Activated T-cell treated with anti-CD3 and anti-CD28 coated beads for 24 hours (primary cell): Measurements from ENCODE around the gene NUCB2.

Experiments used
- DNase-seq: peaks from one replicate; pipeline ENCODE4 v3.0.0-alpha.2; 2020; ENCODE audit warnings: low read depth

The NUCB2 gene

GRCh38 chr11:17268902-17269301, 7.6 kb upstream of the NUCB2 start:
- DNase-seq: no peak

- no peak for DNase-seq
Measured at GRCh38 chr11:17272801-17273200, 3.7 kb upstream of the NUCB2 start.

DNA sequence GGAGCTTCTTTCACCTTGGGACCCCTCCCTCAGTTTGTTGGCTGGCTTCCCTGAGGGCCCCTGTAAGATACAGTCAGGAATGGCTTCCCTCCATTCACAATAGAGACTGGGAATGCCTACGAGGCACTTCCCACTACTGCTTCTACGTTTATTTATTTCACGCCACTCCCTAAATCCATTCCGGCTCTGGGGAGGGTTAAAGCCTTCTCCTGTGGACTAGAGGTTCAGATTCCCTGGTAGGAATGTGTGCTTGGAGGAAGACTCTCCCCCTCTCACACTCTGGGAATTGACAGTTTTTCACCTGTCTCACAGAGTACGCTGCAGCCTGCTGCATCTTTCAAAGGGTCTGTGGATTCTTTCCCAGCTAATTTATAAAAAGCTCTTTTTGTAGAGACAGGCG, 3.3 kb upstream of the NUCB2 start:
- DNase-seq: no peak

DNA sequence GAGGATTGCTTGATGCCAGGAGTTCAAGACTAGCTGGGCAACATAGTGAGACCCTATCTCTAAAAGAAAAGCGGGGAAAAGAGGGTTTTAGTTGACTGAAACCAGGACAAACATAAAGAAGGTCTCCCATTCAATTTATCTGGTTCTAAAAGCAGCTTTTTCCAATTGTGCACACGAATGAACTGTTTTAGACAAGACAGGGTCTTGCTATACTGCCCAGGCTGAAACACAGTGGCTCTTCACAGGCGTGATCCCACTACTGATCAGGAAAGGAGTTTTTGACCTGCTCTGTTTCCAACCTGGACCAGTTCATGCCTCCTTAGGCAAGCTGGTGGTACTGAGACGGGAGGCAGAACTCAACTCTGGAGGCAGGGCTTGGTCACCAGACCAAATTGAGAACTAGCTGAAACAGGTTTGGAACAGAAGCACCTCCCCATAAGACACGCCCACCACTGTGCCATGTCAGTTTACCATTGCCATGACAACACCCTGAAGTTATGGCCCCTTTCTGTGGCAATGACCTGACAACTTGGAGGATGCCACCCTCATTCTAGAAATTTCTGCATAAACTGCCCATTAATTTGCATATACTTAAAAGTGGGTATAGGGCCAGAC, 2.8 kb upstream of the NUCB2 start:
- DNase-seq: no peak

- no peak for DNase-seq
Measured at GRCh38 chr11:17275400-17276235, 921 bp upstream of the NUCB2 start.

GRCh38 chr11:17277024-17277584, 565 bp downstream of the NUCB2 start:
- no peak for DNase-seq

DNA sequence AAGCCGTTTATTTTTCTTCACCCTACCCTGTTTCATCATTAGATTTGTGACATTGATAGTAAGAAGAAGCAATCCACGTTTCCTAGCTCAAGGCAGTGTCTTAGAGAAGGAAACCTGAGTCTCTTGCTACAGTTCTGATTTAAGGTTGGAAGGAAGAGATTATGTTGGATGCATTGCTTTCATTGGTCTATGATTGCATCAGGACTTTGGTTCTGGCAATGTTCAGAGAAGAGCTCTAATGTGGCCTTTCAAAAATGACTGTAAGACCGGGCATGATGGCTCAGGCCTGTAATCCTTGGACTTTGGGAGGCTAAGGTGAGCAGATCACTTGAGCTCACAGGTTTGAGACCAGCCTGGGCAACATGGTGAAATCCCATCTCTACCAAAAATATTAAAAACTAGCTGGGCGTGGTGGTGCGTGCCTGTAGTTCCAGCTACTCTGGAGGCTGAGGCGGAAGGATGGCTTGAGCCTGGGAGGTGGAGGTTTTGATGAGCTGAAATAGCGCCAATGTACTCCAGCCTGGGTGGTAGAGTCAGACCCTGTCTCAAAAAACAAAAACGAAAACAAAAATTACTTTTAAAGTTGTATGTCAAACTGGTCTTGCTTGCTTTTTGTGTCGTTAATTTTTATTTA, 4.1 kb downstream of the NUCB2 start:
- no peak for DNase-seq

DNA sequence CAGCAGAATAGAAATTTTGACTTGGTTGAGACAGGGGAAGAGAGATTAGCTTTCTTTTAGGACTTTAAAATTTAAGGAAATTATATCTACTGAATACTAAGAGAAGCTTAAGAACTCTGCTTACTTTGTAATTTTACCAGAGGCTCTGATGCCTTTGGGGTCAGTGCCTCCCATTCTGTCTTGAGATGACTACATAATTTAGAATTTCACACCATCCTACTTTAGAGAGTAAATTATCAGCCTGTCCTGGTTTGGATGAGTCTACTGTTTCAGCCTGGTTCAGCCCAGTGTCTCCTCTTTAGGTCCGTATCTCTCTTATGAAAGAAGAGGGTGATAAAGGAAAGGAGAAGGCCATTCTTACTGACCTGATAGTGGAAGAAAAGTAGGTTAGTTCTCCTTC, 9.8 kb downstream of the NUCB2 start:
- DNase-seq: no peak

DNA sequence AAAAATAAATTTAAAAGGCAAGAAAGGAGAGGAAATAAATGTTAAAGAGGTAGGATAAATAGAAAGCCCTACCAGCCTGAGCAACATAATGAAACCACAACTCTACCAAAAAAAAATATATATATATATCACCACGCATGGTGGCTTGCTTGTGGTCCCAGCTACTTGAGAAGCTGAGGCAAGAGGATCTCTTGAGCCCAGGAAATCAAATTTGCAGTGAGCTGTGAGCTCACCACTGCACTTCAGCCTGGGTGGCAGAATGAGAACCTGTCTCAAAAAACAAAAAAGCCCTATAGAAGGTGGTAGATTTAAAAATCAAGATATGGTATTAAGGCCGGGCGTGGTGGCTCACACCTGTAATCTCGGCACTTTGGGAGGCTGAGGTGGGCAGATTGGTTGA, 10.5 kb downstream of the NUCB2 start:
- DNase-seq: no peak

DNA sequence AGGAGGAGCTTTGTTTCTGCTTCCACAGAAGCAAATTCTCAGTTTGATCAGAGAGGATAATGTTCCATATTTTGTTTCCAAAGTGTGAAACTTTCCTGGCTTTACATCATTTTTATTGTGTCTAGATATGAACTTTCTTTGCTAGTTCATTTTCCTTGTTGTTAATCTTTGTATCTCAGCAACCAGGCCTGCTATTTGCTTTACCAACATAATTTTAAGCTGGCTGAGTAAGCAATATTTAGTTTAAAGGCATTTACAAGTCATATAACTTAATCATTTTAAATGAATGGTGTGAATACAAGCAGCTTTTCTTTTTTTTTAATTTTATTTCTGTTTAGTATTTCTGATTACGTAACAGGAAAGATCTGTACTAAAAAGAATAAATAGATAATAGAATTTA, 15.2 kb downstream of the NUCB2 start:
- DNase-seq: no peak

DNA sequence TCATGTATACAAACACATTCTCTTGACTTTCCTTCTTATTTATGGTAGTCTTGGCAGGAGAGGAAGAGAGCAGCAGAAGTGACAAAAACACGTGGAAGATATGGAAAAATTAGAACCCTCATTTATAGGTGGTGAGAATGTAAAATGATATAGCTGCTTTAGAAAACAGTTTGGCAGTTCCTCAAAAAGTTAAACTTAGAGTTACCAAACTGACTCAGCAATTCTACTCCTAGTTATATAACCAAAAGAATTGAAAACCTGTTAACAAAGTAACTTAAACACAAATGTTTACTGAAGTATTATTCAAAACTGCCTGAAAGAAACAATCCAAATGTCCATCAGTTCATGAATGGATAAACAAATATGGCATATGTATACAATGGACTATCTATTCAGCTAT, 16.8 kb downstream of the NUCB2 start:
- DNase-seq: no peak

GRCh38 chr11:17294033-17294432, 17.5 kb downstream of the NUCB2 start:
- DNase-seq: no peak

- no peak for DNase-seq
Measured at GRCh38 chr11:17296852-17297559, 20.5 kb downstream of the NUCB2 start.

- DNase-seq: peak; percentile 32
Measured at GRCh38 chr11:17298302-17298701, 21.8 kb downstream of the NUCB2 start.

DNA sequence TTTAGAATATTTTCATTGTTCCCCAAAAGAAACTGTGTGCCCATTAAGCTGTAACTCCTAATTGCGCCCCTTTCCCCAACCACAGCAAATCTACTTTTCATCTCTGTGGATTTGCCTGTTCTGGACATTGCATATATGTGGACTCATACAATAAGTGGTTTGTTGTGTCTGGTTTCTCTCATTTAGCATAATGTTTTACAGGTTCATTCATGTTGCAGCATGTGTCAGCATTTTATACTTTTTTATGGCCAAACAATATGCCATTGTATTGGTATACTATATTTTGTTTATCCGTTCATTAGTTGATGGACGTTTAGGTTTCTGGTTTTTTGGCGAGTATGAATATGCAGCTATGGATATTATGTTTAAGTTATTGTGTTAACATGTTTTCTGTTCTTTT, 23.8 kb downstream of the NUCB2 start:
- no peak for DNase-seq

GRCh38 chr11:17313349-17314231, 37.1 kb downstream of the NUCB2 start:
- DNase-seq: no peak

DNA sequence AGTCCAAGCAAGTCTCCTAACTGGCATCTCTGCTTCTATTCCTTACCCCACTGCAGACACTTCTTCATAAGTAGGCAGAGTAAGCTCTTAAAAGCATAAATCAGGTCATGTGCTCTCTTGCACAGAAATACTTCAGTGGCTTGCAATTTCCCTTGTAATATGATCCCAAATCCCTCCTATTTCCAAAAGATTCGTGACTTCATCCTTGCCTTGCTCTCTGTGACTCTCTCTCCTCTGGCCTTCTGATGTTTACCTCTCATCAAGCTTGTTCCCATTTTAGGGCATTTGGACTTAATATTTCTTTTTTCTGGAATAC, 37.7 kb downstream of the NUCB2 start:
- DNase-seq: no peak

DNA sequence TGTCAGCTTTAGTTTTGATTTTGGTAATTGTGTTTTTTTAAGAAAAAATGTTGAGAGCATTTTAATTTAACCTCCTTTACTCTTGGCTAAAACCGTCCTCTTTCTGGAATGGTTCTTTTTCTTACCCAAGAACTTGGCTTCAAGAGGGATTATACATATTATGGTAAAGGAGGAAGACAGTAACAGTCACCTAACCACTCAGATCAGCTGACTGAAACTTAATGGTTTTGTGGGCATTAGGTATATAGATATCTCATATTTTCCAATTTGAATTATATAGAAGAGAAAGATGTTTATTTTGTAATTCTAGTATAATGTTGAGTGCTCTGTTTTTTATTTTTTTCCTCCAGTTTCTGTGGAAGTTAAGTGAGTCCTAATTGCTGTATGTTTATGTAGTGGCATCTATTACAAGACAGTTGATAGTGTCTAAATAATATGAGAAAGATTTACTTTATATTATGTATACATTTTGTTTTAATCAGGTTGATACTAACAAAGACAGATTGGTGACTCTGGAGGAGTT, 38.4 kb downstream of the NUCB2 start:
- DNase-seq: no peak

GRCh38 chr11:17328871-17329494, 52.4 kb downstream of the NUCB2 start:
- DNase-seq: no peak

- DNase-seq: no peak
Measured at GRCh38 chr11:17331669-17332068, 55.1 kb downstream of the NUCB2 start.
